ENCODE measurements around the gene CDK17. TPM values are rescaled to one million over a fixed set of nuclear protein-coding genes. Genes with fewer than 3 reads are reported as not detected.

Gene CDK17
- polyA plus RNA-seq, 1 of the 3 experiments (the other 2 are of a cell fraction) = 11.7 TPM

GRCh38 chr12:96235484-96235826 is 164.8 kb downstream of the CDK17 start:
- H3K9me2 ChIP-seq = no peaks in the 10 kb centered on the region
- H3K4me2 ChIP-seq = no peak overlapping the region
- H3K27ac ChIP-seq (ENCODE audit: low read depth in 2 of 2, low read length in 1 of 2) = no peak overlapping the region
- H3K4me1 ChIP-seq (ENCODE audit: control insufficient read depth in 1 of 2, insufficient read depth in 2 of 2, low read depth in 1 of 2, low read length in 1 of 2) = peaks cover 30 to 44% of the 10 kb centered on the region in 2 experiments
- POLR2A ChIA-PET = no interaction called here
- H3K9ac ChIP-seq = no peak overlapping the region
- H3K9me3 ChIP-seq = no peaks in the 10 kb centered on the region
- H3K36me3 ChIP-seq (replicated peaks in 1 of 2; ENCODE audit: control insufficient read depth in 1 of 2, insufficient read depth in 2 of 2, low read length in 1 of 2) = peaks cover 0 to 14% of the 10 kb centered on the region in 2 experiments
- H2AFZ ChIP-seq (ENCODE audit: low read depth) = no peak overlapping the region
- CTCF ChIA-PET = no interaction called here
- H3F3A ChIP-seq (replicated peaks; ENCODE audit: insufficient read depth) = peaks cover 18% of the 10 kb centered on the region
- no peaks in the 10 kb centered on the region for H3K27me3 ChIP-seq (ENCODE audit: insufficient read depth)
- H4K20me1 ChIP-seq (ENCODE audit: insufficient read depth) = peaks cover 94% of the 10 kb centered on the region
- peaks cover 90% of the 10 kb centered on the region for H3K79me2 ChIP-seq (ENCODE audit: insufficient read depth)
- H3K4me3 ChIP-seq (ENCODE audit: low read depth in 2 of 2, low read length in 1 of 2) = no peak overlapping the region
- WGBS (ENCODE audit: low lambda C conversion rate) = 73% methylated on average over 5 of the region's 5 CpGs
- DNase-seq = no peak
- no peak for TF ChIP-seq YY1 (IDR thresholded peaks at IDR 0.05; ENCODE audit: low read depth)
- no peak for TF ChIP-seq FOXM1 (IDR thresholded peaks at IDR 0.05; ENCODE audit: low read depth)
- no peak for TF ChIP-seq CHD2 (IDR thresholded peaks at IDR 0.05; ENCODE audit: low read length, partially characterized antibody)
- no peak for TF ChIP-seq SMC3 (IDR thresholded peaks at IDR 0.05; ENCODE audit: low read depth, low read length)
- no peak for TF ChIP-seq GATA2 (CRISPR knock-in tag; IDR thresholded peaks at IDR 0.05)

GRCh38 chr12:96234591-96235483 is 165.4 kb downstream of the CDK17 start:
- no peak overlapping the region for H3K27ac ChIP-seq (ENCODE audit: low read depth in 2 of 2, low read length in 1 of 2)
- no peaks in the 10 kb centered on the region for H3K9me2 ChIP-seq
- peaks cover 0 to 15% of the 10 kb centered on the region in 2 experiments for H3K36me3 ChIP-seq (replicated peaks in 1 of 2; ENCODE audit: control insufficient read depth in 1 of 2, insufficient read depth in 2 of 2, low read length in 1 of 2)
- ChIA-PET POLR2A (no interaction called here), CTCF (interaction anchor here (1.0 to 1.9 kb wide), 3 partner anchors 20 to 193 kb away, joined by 3 to 6 read pairs (median 5); no protein-coding TSS in a partner anchor)
- no peaks in the 10 kb centered on the region for H3K9me3 ChIP-seq
- H4K20me1 ChIP-seq (ENCODE audit: insufficient read depth) = peaks cover 94% of the 10 kb centered on the region
- H3K4me3 ChIP-seq (ENCODE audit: low read depth in 2 of 2, low read length in 1 of 2) = no peak overlapping the region
- no peak overlapping the region for H3K9ac ChIP-seq
- no peaks in the 10 kb centered on the region for H3K27me3 ChIP-seq (ENCODE audit: insufficient read depth)
- peaks cover 24 to 37% of the 10 kb centered on the region in 2 experiments for H3K4me1 ChIP-seq (ENCODE audit: control insufficient read depth in 1 of 2, insufficient read depth in 2 of 2, low read depth in 1 of 2, low read length in 1 of 2)
- TF ChIP-seq POLR2AphosphoS5 (IDR thresholded peaks at IDR 0.05; ENCODE audit: low read depth, low read length) (no peak), USF2 (IDR thresholded peaks at IDR 0.05; ENCODE audit: borderline replicate concordance, low read depth, low read length) (no peak), SIN3A (IDR thresholded peaks at IDR 0.05; ENCODE audit: borderline replicate concordance, low read depth, low read length) (no peak), REST (IDR thresholded peaks at IDR 0.05; ENCODE audit: low read depth, low read length) (no peak), TCF12 (IDR thresholded peaks at IDR 0.05) (no peak), GATA2 (CRISPR knock-in tag; IDR thresholded peaks at IDR 0.05) (no peak), IRF3 (IDR thresholded peaks at IDR 0.05; ENCODE audit: low read depth, low read length) (no peak), GABPA (IDR thresholded peaks at IDR 0.05; ENCODE audit: low read depth) (no peak), SMC3 (IDR thresholded peaks at IDR 0.05; ENCODE audit: low read depth, low read length) (no peak), MEF2A (IDR thresholded peaks at IDR 0.05; ENCODE audit: borderline replicate concordance, low read depth) (no peak), MXI1 (IDR thresholded peaks at IDR 0.05; ENCODE audit: low read depth, low read length) (no peak), FOSL2 (IDR thresholded peaks at IDR 0.05; ENCODE audit: borderline replicate concordance, low read depth) (no peak)
- H3F3A ChIP-seq (replicated peaks; ENCODE audit: insufficient read depth) = peaks cover 18% of the 10 kb centered on the region
- WGBS (ENCODE audit: low lambda C conversion rate) = 97% methylated on average over 18 of the region's 22 CpGs
- no peak overlapping the region for H2AFZ ChIP-seq (ENCODE audit: low read depth)
- peaks cover 90% of the 10 kb centered on the region for H3K79me2 ChIP-seq (ENCODE audit: insufficient read depth)
- no peak for DNase-seq
- H3K4me2 ChIP-seq = no peak overlapping the region
